ENCODE measurements around the gene ANTXR2. TPM values are rescaled to one million over a fixed set of nuclear protein-coding genes. Genes with fewer than 3 reads are reported as not detected.

Gene ANTXR2
- total and polyA plus RNA-seq, 2 of the 8 experiments (the other 6 are each of a cell fraction or from before 2014, with no cell fraction given), result 1.1 to 7.5 TPM

DNA sequence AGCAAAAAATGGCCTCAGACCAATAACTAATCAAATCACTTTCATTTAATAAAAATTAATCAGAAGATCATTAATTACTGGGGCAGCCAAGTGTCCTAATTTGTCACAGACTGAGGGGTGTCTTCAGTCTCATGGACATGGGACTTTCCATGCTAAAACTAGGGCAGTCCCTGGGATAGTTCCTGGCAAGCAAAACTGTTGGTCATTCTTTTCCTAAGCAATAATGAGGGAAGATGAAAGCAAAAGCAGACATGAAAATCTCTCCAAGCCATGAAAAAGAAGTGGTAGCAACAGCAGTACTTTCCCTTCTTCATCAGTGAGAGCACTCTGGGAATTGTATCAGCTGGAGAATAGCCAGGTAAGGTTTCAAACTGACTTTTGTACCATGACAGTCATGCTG, 3.7 kb upstream of the ANTXR2 start:
- H3K36me3 ChIP-seq (ENCODE audit: control insufficient read depth in 2 of 4, insufficient read depth in 4 of 4, low read length in 3 of 4), result no peaks in the 10 kb centered on the region
- H3K27me3 ChIP-seq (replicated peaks in 1 of 4; ENCODE audit: control insufficient read depth in 3 of 4, extremely low read depth in 1 of 4, insufficient read depth in 3 of 4, low read length in 3 of 4), result peaks cover 0 to 4% (median 0%) of the 10 kb centered on the region in 4 experiments; a peak in 1 of 7 replicates
- no peaks in the 10 kb centered on the region; a peak in 1 of 4 replicates for H3K9me3 ChIP-seq (ENCODE audit: insufficient read depth in 2 of 2, low read depth in 1 of 2, low read length in 1 of 2)
- TF ChIP-seq BACH1 (IDR thresholded peaks at IDR 0.05; ENCODE audit: low read length) (no peak), ASH2L (IDR thresholded peaks at IDR 0.05; ENCODE audit: low read length) (no peak), EP300 (IDR thresholded peaks at IDR 0.05; ENCODE audit: borderline replicate concordance in 1 of 2, low read depth in 2 of 2, low read length in 2 of 2) (no peak), BCL11A (IDR thresholded peaks at IDR 0.05; ENCODE audit: low read depth in 2 of 2, low read length in 2 of 2) (no peak), GABPA (IDR thresholded peaks at IDR 0.05; ENCODE audit: borderline replicate concordance, insufficient read depth, low read length) (no peak), CEBPB (IDR thresholded peaks at IDR 0.05; ENCODE audit: low read depth, low read length) (no peak), NANOG (IDR thresholded peaks at IDR 0.05; ENCODE audit: insufficient read depth, low read depth, low read length, poor library complexity, severe bottlenecking) (no peak)
- no peak overlapping the region for H2BK5ac ChIP-seq (ENCODE audit: low read depth, low read length)
- ChIA-PET CTCF (ENCODE audit: partially characterized antibody) (no interaction called here), POLR2A (ENCODE audit: partially characterized antibody) (no interaction called here)
- no peak overlapping the region for H4K5ac ChIP-seq (ENCODE audit: insufficient read length, low read depth, low read length)
- H4K8ac ChIP-seq (ENCODE audit: extremely low read depth, insufficient read depth, low read length), result no peak overlapping the region
- no peak overlapping the region for H3K23ac ChIP-seq (ENCODE audit: insufficient read length)
- peaks cover 0 to 3% (median 1%) of the 10 kb centered on the region in 4 experiments; a peak in 3 of 7 replicates for H3K4me1 ChIP-seq (replicated peaks in 1 of 4; ENCODE audit: control insufficient read depth in 3 of 4, insufficient read depth in 4 of 4, low read length in 3 of 4)
- H3K79me2 ChIP-seq (ENCODE audit: control insufficient read depth in 1 of 2, insufficient read depth in 2 of 2, low read length in 2 of 2), result no peaks in the 10 kb centered on the region
- H3K14ac ChIP-seq (ENCODE audit: insufficient read length), result no peak overlapping the region
- H2BK12ac ChIP-seq (ENCODE audit: low read depth, low read length), result no peak overlapping the region
- no peak for DNase-seq (ENCODE audit: low read depth in 1 of 2, low spot score in 2 of 2)
- peaks cover 8% of the 10 kb centered on the region; the same call in 1 of the 2 replicates for H3K23me2 ChIP-seq (ENCODE audit: low read depth, low read length)
- no peaks in the 10 kb centered on the region for H4K20me1 ChIP-seq (replicated peaks in 1 of 2; ENCODE audit: control insufficient read depth in 1 of 2, insufficient read depth in 2 of 2, low read length in 2 of 2)
- H3K79me1 ChIP-seq (ENCODE audit: low read depth, low read length), result no peaks in the 10 kb centered on the region
- H2AK5ac ChIP-seq (ENCODE audit: low read depth, low read length), result no peak overlapping the region
- no peak overlapping the region for H2BK20ac ChIP-seq (ENCODE audit: low read length)
- H2BK120ac ChIP-seq (replicated peaks; ENCODE audit: low read depth, low read length), result no peak overlapping the region
- no peak overlapping the region for H3K56ac ChIP-seq (replicated peaks; ENCODE audit: insufficient read length, low read depth, low read length)
- FAIRE-seq, result no peak
- no peak overlapping the region for H3K4ac ChIP-seq (replicated peaks; ENCODE audit: insufficient read length, low read depth, low read length)
- no peak overlapping the region for H4K91ac ChIP-seq (replicated peaks; ENCODE audit: insufficient read length, low read length)
- H3K18ac ChIP-seq (ENCODE audit: extremely low read depth, low read length), result no peak overlapping the region
- H2BK15ac ChIP-seq (ENCODE audit: low read length), result no peak overlapping the region
- no peak overlapping the region for H2AFZ ChIP-seq (ENCODE audit: low read length)
- H3K27ac ChIP-seq (ENCODE audit: low read depth, low read length), result no peak overlapping the region
- H3K9ac ChIP-seq (replicated peaks in 1 of 4; ENCODE audit: extremely low read depth in 1 of 4, low read depth in 3 of 4, low read length in 3 of 4), result no peak overlapping the region
- H3K4me3 ChIP-seq (ENCODE audit: extremely low read depth in 1 of 4, insufficient read depth in 2 of 4, low read depth in 3 of 4, low read length in 4 of 4), result no peak overlapping the region
- H3K4me2 ChIP-seq (ENCODE audit: insufficient read depth in 1 of 2, low read depth in 2 of 2, low read length in 2 of 2), result no peak overlapping the region

All from H1 (cell line).